ENCODE data around the gene SPG21.

Gene SPG21

GRCh38 chr15:64934023-64934422, 55.7 kb downstream of the SPG21 start:
- no peak for DNase-seq

DNA sequence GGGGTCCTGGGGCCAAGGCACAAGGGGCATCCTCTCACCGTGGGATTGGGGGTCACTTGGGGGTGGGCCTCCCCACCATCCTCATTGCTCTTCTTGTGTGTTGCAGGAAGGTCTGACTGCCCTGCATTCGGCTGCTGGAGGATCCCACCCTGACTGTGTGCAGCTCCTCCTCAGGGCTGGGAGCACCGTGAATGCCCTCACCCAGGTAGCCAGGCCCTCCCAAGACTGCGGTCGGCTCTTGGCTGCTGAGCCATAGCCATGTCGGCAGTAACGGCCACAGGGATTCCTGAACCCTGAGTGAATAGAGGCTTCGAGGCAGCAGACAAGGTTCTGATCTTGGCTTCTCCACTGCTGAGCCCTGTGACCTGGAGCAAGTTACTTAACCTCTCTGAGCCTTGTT, 58.3 kb downstream of the SPG21 start:
- no peak for DNase-seq

DNA sequence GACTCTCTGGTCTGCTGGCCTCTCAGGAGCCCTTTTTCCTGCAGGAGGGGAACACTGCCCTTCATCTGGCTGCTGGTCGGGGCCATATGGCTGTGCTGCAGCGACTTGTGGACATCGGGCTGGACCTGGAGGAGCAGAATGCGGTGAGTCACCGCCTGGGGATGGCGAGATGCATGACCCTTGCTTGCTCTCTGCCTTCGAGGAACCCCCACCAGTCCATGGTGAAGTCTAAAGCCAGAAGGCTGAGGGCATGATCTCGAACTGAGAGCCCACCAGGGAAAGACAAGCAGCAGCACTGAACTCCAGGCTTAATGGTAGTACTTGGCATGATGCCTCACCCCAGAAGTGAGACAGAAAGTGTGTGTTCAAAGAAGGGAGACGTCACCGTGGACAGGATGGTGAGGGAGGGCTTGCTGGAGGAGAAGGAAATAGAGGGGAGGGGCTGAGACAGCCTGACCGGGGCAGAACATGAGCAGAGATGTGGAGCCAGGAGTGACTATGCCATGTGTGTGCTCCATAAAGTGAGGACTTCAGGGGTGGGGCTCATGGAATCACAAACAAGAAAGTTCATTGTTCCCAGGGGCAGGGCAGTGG, 58.8 kb downstream of the SPG21 start:
- no peak for DNase-seq

DNA sequence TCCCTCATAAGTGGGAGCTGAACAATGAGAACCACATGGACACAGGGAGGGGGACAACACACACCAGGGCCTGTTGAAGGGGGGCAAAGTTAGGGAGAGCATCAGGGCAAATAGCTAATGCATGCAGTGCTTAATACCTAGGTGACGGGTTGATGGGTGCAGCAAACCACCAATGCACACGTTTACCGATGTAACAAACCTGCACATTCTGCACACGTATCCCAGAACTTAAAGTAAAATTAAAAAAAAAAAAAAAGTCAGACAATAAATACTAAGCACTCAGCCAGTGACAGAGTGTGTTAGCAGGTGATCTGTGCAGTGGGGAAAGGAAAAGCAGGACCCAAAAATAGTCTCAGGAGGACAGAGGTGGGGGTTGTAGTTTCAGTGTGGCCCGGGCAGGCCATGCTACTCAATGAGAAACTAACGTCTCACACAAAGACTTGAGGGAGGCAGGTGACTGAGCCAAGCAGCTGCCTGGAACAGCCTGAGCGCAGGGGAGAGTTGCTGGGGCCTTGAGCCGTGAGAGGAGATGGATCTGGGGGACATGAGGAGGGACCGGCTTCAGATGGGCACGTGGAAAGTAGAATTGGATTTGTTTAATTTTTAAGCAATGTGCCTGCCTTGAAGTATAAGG, 59.6 kb downstream of the SPG21 start:
- DNase-seq, result no peak

DNA sequence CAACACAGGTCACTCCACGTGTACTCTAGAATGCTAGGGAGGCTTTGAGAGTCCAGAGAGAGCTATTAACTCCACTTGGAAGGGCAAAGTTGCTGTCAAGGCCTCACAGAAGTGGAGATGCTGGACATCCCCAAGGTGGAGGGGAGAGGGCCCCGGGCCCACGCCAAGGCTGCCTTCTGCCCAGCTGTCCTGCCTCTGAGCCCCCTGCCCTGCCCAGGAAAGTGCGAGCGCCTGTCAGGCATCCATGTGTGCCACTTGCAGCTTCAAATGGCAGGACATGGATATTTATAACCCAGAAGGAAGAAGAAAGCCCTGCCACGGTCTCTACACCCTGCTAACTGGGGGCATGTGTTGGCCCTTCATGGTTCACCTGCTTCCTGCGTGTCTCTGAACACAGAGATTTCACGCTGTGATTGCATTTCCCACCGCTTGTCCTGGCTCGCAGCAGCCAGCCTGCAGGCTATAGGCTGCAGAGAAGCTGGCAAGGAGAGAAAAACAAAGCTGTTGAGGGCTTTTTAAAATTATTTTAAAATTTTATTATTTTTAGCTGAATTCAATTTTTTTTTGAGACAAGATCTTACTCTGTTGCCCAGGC, 61.0 kb downstream of the SPG21 start:
- DNase-seq, result no peak

GRCh38 chr15:64926661-64927060, 63.1 kb downstream of the SPG21 start:
- no peak for DNase-seq

- no peak for DNase-seq
Measured at GRCh38 chr15:64925335-64926330, 64.1 kb downstream of the SPG21 start.

GRCh38 chr15:64923546-64923945, 66.2 kb downstream of the SPG21 start:
- no peak for DNase-seq

DNA sequence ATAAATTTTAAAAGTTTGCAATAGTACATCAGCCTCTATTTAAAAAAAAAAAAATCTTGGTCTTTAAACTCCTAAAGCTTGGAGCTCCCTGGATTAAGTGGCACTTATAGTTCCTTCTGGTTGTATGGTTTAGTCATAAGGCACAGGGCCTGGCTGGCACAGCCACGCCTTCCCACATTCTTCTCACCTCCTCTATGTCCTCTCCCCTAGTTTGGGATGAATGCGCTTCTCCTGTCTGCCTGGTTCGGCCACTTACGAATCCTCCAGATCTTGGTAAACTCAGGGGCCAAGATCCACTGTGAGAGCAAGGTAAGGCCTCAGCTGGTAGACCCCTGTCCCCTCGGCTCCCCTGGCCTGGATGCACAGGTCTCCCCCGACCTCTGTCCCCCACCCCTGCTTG, 68.0 kb downstream of the SPG21 start:
- DNase-seq, result no peak

DNA sequence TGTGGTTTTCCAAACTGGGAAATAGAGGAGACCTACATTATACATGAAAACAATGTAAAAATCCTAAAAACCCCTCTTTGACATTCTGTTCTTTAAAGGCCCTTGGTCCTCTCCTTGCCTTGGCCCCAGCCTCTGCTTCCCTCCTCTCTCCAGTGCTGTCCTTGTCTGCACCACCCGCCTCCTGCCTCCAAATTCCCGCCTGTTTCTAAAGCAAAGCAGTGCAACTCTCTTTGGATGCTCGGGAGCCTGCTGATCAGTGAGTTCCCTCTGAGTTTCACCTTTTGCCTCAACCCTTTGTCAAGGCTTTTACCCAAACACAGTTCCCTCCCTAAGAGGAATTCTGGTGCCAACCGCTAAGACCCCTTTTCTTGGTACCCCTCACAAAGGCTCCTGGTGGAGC, 70.0 kb downstream of the SPG21 start:
- no peak for DNase-seq

- DNase-seq, result no peak
Measured at GRCh38 chr15:64917211-64917610, 72.5 kb downstream of the SPG21 start.

- no peak for DNase-seq
Measured at GRCh38 chr15:64916365-64916764, 73.3 kb downstream of the SPG21 start.

GRCh38 chr15:64915518-64916227, 74.0 kb downstream of the SPG21 start:
- DNase-seq, result no peak

Measured in NCI-H1417 (cell line).